Bone marrow (tissue), 2 donors: Measurements from ENCODE around the gene ENPP6.

Experiments used
- DNase-seq, 2 donors: peaks; one replicate each; lab custom pipeline; 2025; lab: John Stamatoyannopoulos, UW

Gene ENPP6

GRCh38 chr4:184217634-184218033 is at the start of gene ENPP6:
Gene ENPP6, minus strand, starts transcription at chr4:184217873. Its CDS starts 54 bp downstream, at chr4:184217819.
- no peak for DNase-seq

- no peak for DNase-seq
Observed at GRCh38 chr4:184267206-184267608, 49.5 kb upstream of the ENPP6 start.

GRCh38 chr4:184265546-184266351 is 48.1 kb upstream of the ENPP6 start:
- peak in 1 of 2 donors; percentile 18 for DNase-seq

GRCh38 chr4:184263910-184264732 is 46.4 kb upstream of the ENPP6 start:
- peak; percentile 74 to 96 for DNase-seq

- DNase-seq, result no peak
Observed at GRCh38 chr4:184263461-184263860, 45.8 kb upstream of the ENPP6 start.

- DNase-seq, result no peak
Observed at GRCh38 chr4:184262901-184263300, 45.2 kb upstream of the ENPP6 start.

- no peak for DNase-seq
Observed at GRCh38 chr4:184261246-184261645, 43.6 kb upstream of the ENPP6 start.

- DNase-seq, result no peak
Observed at GRCh38 chr4:184259866-184260265, 42.2 kb upstream of the ENPP6 start.

GRCh38 chr4:184259081-184259480 is 41.4 kb upstream of the ENPP6 start:
- no peak for DNase-seq

GRCh38 chr4:184255871-184256642 is 38.4 kb upstream of the ENPP6 start:
- no peak for DNase-seq

GRCh38 chr4:184255361-184255760 is 37.7 kb upstream of the ENPP6 start:
- DNase-seq, result no peak

- DNase-seq, result no peak
Observed at GRCh38 chr4:184253072-184253420, 35.4 kb upstream of the ENPP6 start.

- DNase-seq, result no peak
Observed at GRCh38 chr4:184252136-184253071, 34.7 kb upstream of the ENPP6 start.

- no peak for DNase-seq
Observed at GRCh38 chr4:184251670-184251980, 34.0 kb upstream of the ENPP6 start.

GRCh38 chr4:184250795-184251669 is 33.4 kb upstream of the ENPP6 start:
- DNase-seq, result peak in 1 of 2 donors; percentile 23

- no peak for DNase-seq
Observed at GRCh38 chr4:184248216-184248615, 30.5 kb upstream of the ENPP6 start.

- no peak for DNase-seq
Observed at GRCh38 chr4:184247421-184247820, 29.7 kb upstream of the ENPP6 start.

GRCh38 chr4:184246426-184246825 is 28.8 kb upstream of the ENPP6 start:
- DNase-seq, result no peak

- DNase-seq, result no peak
Observed at GRCh38 chr4:184238072-184238745, 20.5 kb upstream of the ENPP6 start.

- DNase-seq, result no peak
Observed at GRCh38 chr4:184237612-184238011, 19.9 kb upstream of the ENPP6 start.
